Activated CD4-positive, alpha-beta T cell treated with anti-CD3 and anti-CD28 coated beads for 1 hour (primary cell): ENCODE data around the gene PRPSAP1.

Experiments used
- DNase-seq: peaks from one replicate; pipeline ENCODE4 v3.0.0-alpha.2; 2020

PRPSAP1 gene

GRCh38 chr17:76353599-76354316 lies at the start of gene PRPSAP1:
PRPSAP1 (minus strand) TSS chr17:76353916; CDS start chr17:76353703, 213 bp downstream.
- DNase-seq: peak; percentile 64

GRCh38 chr17:76402711-76403110 lies 49.0 kb upstream of the PRPSAP1 start:
- no peak for DNase-seq

GRCh38 chr17:76399175-76400172 lies 45.8 kb upstream of the PRPSAP1 start:
- no peak for DNase-seq

- no peak for DNase-seq
Observed at GRCh38 chr17:76398523-76399174, 44.9 kb upstream of the PRPSAP1 start.

GRCh38 chr17:76397687-76398522 lies 44.2 kb upstream of the PRPSAP1 start:
- peak; percentile 78 for DNase-seq

- DNase-seq: no peak
Observed at GRCh38 chr17:76397184-76397583, 43.5 kb upstream of the PRPSAP1 start.

- DNase-seq: no peak
Observed at GRCh38 chr17:76395980-76396379, 42.3 kb upstream of the PRPSAP1 start.

- no peak for DNase-seq
Observed at GRCh38 chr17:76394166-76394565, 40.5 kb upstream of the PRPSAP1 start.

GRCh38 chr17:76391200-76391715 lies 37.5 kb upstream of the PRPSAP1 start:
- DNase-seq: no peak

GRCh38 chr17:76390003-76390421 lies 36.3 kb upstream of the PRPSAP1 start:
- DNase-seq: no peak

GRCh38 chr17:76388966-76389888 lies 35.5 kb upstream of the PRPSAP1 start:
- no peak for DNase-seq

GRCh38 chr17:76386966-76387765 lies 33.5 kb upstream of the PRPSAP1 start:
- DNase-seq: no peak

GRCh38 chr17:76385892-76386786 lies 32.4 kb upstream of the PRPSAP1 start:
- DNase-seq: peak; percentile 73

GRCh38 chr17:76384987-76385891 lies 31.5 kb upstream of the PRPSAP1 start:
- no peak for DNase-seq

GRCh38 chr17:76384222-76384986 lies 30.7 kb upstream of the PRPSAP1 start, which contains the start of gene SPHK1:
SPHK1 (plus strand) TSS chr17:76384609; CDS start chr17:76385645, 1,036 bp downstream.
- DNase-seq: peak; percentile 38

GRCh38 chr17:76383546-76384221 lies 30.0 kb upstream of the PRPSAP1 start:
- no peak for DNase-seq
